Right hindlimb (tissue), 1 donor: ENCODE data around the gene ZBTB7C.
A peak's percentile ranks its signal among the peaks of the same experiment; 100 is the strongest.

Experiments used
- DNase-seq: peaks from one replicate; pipeline ENCODE4 v3.0.0-alpha.2; 2018

ZBTB7C gene

GRCh38 chr18:48320639-48320945 is 88.6 kb downstream of the ZBTB7C start:
- DNase-seq = peak; percentile 43

GRCh38 chr18:48319801-48320638 is 89.2 kb downstream of the ZBTB7C start:
- DNase-seq = no peak

- no peak for DNase-seq
Measured at GRCh38 chr18:48318436-48318835, 90.7 kb downstream of the ZBTB7C start.

- no peak for DNase-seq
Measured at GRCh38 chr18:48317781-48318381, 91.3 kb downstream of the ZBTB7C start.

- no peak for DNase-seq
Measured at GRCh38 chr18:48316177-48316576, 93.0 kb downstream of the ZBTB7C start.

- no peak for DNase-seq
Measured at GRCh38 chr18:48314690-48315089, 94.5 kb downstream of the ZBTB7C start.

GRCh38 chr18:48313792-48314191 is 95.4 kb downstream of the ZBTB7C start:
- DNase-seq = no peak

- DNase-seq = no peak
Measured at GRCh38 chr18:48312066-48312465, 97.1 kb downstream of the ZBTB7C start.

GRCh38 chr18:48310999-48311398 is 98.2 kb downstream of the ZBTB7C start:
- no peak for DNase-seq

GRCh38 chr18:48310353-48310752 is 98.8 kb downstream of the ZBTB7C start:
- DNase-seq = peak; percentile 11

GRCh38 chr18:48308755-48309575 is 100.2 kb downstream of the ZBTB7C start:
- peak; percentile 10 for DNase-seq

- DNase-seq = no peak
Measured at GRCh38 chr18:48308027-48308635, 101.1 kb downstream of the ZBTB7C start.

- DNase-seq = no peak
Measured at GRCh38 chr18:48306838-48307237, 102.3 kb downstream of the ZBTB7C start.

GRCh38 chr18:48304906-48305693 is 104.1 kb downstream of the ZBTB7C start:
- no peak for DNase-seq

- no peak for DNase-seq
Measured at GRCh38 chr18:48303883-48304282, 105.3 kb downstream of the ZBTB7C start.

- DNase-seq = no peak
Measured at GRCh38 chr18:48302736-48303135, 106.4 kb downstream of the ZBTB7C start.

- DNase-seq = no peak
Measured at GRCh38 chr18:48300463-48300961, 108.7 kb downstream of the ZBTB7C start.

- DNase-seq = no peak
Measured at GRCh38 chr18:48297139-48297538, 112.0 kb downstream of the ZBTB7C start.

- no peak for DNase-seq
Measured at GRCh38 chr18:48296581-48296980, 112.6 kb downstream of the ZBTB7C start.

GRCh38 chr18:48295586-48296311 is 113.4 kb downstream of the ZBTB7C start:
- DNase-seq = no peak

- DNase-seq = no peak
Measured at GRCh38 chr18:48294899-48295585, 114.1 kb downstream of the ZBTB7C start.
